Peyer's patch (tissue), 4 donors: ENCODE data around the gene PRM1.

Experiments used
- POLR2A ChIP-seq, 2 donors: fragments of 450-650 bp; IDR thresholded peaks; one replicate each; pipeline ENCODE4 v1.5.1; 2017; ENCODE audit warnings: antibody characterized with exemption in 2 of 2, mild to moderate bottlenecking in 2 of 2, moderate library complexity in 2 of 2
- TF ChIP-seq, protein P1 (sequence below), 6 experiments: fragments of 450-650 bp in 4 of 6; fragments of 200-600 bp in 2 of 6; sonication (generic) in 1 of 6; IDR thresholded peaks; one replicate each; pipeline ENCODE4 v1.5.1; 2017 to 2019; ENCODE audit warnings: antibody characterized with exemption in 6 of 6, mild to moderate bottlenecking in 3 of 6, moderate library complexity in 1 of 6

DNA sequence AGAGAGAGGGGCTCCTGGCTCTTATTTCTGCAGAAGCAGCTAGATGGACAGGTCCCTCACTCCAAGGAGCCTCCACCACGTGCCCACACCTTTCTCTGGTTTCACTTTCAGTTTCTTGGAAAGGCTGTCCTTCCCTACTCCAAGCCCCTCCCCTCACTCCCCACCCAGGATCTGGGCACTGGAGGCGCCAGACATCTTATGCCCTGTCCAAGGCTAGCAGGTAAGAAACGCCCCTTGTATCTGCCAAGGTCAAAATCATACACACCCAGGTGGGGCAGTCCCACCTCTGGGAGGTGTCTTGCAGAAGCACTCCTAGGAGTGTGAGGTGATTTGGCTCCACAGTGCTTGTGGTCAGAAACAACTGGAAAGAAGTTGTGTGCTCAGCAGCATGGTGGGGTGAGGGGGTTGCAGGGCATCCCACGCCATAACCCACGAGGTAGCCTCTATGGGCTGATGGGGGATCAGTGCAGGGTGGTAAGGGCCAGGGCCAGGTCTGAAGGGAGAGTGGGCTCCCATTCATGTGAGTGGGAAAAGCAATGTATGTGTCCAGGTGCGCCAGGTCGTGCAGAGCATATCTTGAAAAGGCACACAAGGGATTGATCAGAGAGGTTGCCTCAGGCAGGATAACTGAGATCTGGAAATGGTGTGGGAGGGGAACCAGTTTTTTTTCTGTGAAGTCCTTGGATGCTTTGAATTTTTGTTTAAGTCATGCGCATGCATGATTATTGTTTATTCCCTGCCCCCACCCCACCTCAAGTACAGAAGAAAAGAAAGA lies 31.8 kb upstream of the PRM1 start:
- TF ChIP-seq POLR2A (IDR thresholded peaks at IDR 0.05), result no peak
- TF ChIP-seq, protein P1, sequence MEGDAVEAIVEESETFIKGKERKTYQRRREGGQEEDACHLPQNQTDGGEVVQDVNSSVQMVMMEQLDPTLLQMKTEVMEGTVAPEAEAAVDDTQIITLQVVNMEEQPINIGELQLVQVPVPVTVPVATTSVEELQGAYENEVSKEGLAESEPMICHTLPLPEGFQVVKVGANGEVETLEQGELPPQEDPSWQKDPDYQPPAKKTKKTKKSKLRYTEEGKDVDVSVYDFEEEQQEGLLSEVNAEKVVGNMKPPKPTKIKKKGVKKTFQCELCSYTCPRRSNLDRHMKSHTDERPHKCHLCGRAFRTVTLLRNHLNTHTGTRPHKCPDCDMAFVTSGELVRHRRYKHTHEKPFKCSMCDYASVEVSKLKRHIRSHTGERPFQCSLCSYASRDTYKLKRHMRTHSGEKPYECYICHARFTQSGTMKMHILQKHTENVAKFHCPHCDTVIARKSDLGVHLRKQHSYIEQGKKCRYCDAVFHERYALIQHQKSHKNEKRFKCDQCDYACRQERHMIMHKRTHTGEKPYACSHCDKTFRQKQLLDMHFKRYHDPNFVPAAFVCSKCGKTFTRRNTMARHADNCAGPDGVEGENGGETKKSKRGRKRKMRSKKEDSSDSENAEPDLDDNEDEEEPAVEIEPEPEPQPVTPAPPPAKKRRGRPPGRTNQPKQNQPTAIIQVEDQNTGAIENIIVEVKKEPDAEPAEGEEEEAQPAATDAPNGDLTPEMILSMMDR (IDR thresholded peaks at IDR 0.05), result no peak
